H1 (cell line): ENCODE data around the gene INAFM2. TPM values are rescaled to one million over a fixed set of nuclear protein-coding genes. Genes with fewer than 3 reads are reported as not detected.

ENCODE experiments used
- CTCF ChIA-PET: fragments of 300-600 bp; sonication (Branson Sonifier 250); formaldehyde crosslinking; loops from one replicate; lab custom pipeline; 2021; ENCODE audit not compliant: partially characterized antibody; lab: Charles Lee
- POLR2A ChIA-PET: fragments of 300-600 bp; sonication (Branson Sonifier 250); formaldehyde crosslinking; loops from one replicate; lab custom pipeline; 2021; ENCODE audit warnings: inconsistent platforms; ENCODE audit not compliant: partially characterized antibody; lab: Charles Lee
- DNase-seq, 2 experiments: peaks; one replicate each; pipeline versions ENCODE4 v3.0.0 to v3.0.0-alpha.2; 2010 to 2022; ENCODE audit warnings: low spot score in 2 of 2, low read depth in 1 of 2, mixed read lengths in 1 of 2
- FAIRE-seq: peaks from 2 replicates; lab custom pipeline; 2011; peaks lifted over from hg19 to GRCh38; lab: Jason Lieb, UNC
- H2AFZ ChIP-seq: 2 replicates; pipeline ENCODE4 v1.8.1; 2012; ENCODE audit warnings: low read length, inconsistent platforms
- H2AK5ac ChIP-seq: 2 replicates; pipeline ENCODE4 v1.6.1; 2013; ENCODE audit warnings: low read depth, low read length
- H2BK120ac ChIP-seq: replicated peaks from 2 replicates; pipeline ENCODE3; 2013; ENCODE audit warnings: low read depth, low read length, inconsistent platforms
- H2BK12ac ChIP-seq: 2 replicates; pipeline ENCODE4 v1.6.1; 2013; ENCODE audit warnings: low read depth, low read length
- H2BK15ac ChIP-seq: 2 replicates; pipeline ENCODE4 v1.6.1; 2013; ENCODE audit warnings: low read length
- H2BK20ac ChIP-seq: 2 replicates; pipeline ENCODE4 v1.6.1; 2013; ENCODE audit warnings: low read length
- H2BK5ac ChIP-seq: 2 replicates; pipeline ENCODE4 v1.6.1; 2013; ENCODE audit warnings: low read depth, low read length
- H3K14ac ChIP-seq: 2 replicates; pipeline ENCODE4 v1.6.1; 2013; ENCODE audit warnings: inconsistent platforms; ENCODE audit not compliant: insufficient read length
- H3K18ac ChIP-seq: 2 replicates; pipeline ENCODE4 v1.6.1; 2013; ENCODE audit warnings: low read length; ENCODE audit errors: extremely low read depth
- H3K23ac ChIP-seq: 2 replicates; pipeline ENCODE4 v1.6.1; 2013; ENCODE audit warnings: inconsistent platforms; ENCODE audit not compliant: insufficient read length
- H3K23me2 ChIP-seq: 2 replicates; pipeline ENCODE4 v1.6.1; 2013; ENCODE audit warnings: low read depth, low read length
- H3K27ac ChIP-seq: 2 replicates; pipeline ENCODE4 v1.6.1; 2011; ENCODE audit warnings: low read depth, low read length, inconsistent platforms
- H3K27me3 ChIP-seq, 4 experiments: replicated peaks in 1 of 4; 1 replicate in 1 of 4; 2 replicates in 3 of 4; pipeline versions ENCODE4 v1.6.1 to v1.8.1; 2011 to 2013; ENCODE audit warnings: low read length in 3 of 4, mild to moderate bottlenecking in 3 of 4, inconsistent platforms in 2 of 4, mixed read lengths in 2 of 4, moderate library complexity in 1 of 4; ENCODE audit not compliant: control insufficient read depth in 3 of 4, insufficient read depth in 3 of 4; ENCODE audit errors: extremely low read depth in 1 of 4
- H3K36me3 ChIP-seq, 4 experiments: 2 replicates each; pipeline versions ENCODE4 v1.6.1 to v1.8.1; 2011 to 2013; ENCODE audit warnings: mild to moderate bottlenecking in 4 of 4, low read length in 3 of 4, moderate library complexity in 2 of 4, control low read depth in 1 of 4, inconsistent platforms in 1 of 4; ENCODE audit not compliant: insufficient read depth in 4 of 4, control insufficient read depth in 2 of 4
- H3K4ac ChIP-seq: replicated peaks from 2 replicates; pipeline ENCODE3; 2013; ENCODE audit warnings: low read length, low read depth, mixed read lengths, inconsistent platforms; ENCODE audit not compliant: insufficient read length
- H3K4me1 ChIP-seq, 4 experiments: replicated peaks in 1 of 4; 1 replicate in 1 of 4; 2 replicates in 3 of 4; pipeline versions ENCODE4 v1.6.1 to v1.8.1; 2011 to 2013; ENCODE audit warnings: low read length in 3 of 4, inconsistent platforms in 2 of 4, mixed read lengths in 1 of 4; ENCODE audit not compliant: insufficient read depth in 4 of 4, control insufficient read depth in 3 of 4
- H3K4me2 ChIP-seq, 2 experiments: 2 replicates each; pipeline versions ENCODE4 v1.6.1 to v1.8.1; 2011 to 2013; ENCODE audit warnings: low read depth in 2 of 2, low read length in 2 of 2, control low read depth in 1 of 2, inconsistent platforms in 1 of 2, mild to moderate bottlenecking in 1 of 2; ENCODE audit not compliant: insufficient read depth in 1 of 2
- H3K4me3 ChIP-seq, 4 experiments: fragments of 200-600, 300-600 bp in 1 of 4; sonication (generic), shearing (Covaris generic), sonication (Bioruptor Twin) in 1 of 4; 2 replicates each; pipeline versions ENCODE4 v1.5.1 to v1.8.1; 2011 to 2016; ENCODE audit warnings: low read length in 4 of 4, low read depth in 3 of 4, control low read depth in 2 of 4, inconsistent platforms in 2 of 4, mild to moderate bottlenecking in 2 of 4, mixed read lengths in 1 of 4, moderate library complexity in 1 of 4; ENCODE audit not compliant: insufficient read depth in 2 of 4; ENCODE audit errors: extremely low read depth in 1 of 4
- H3K56ac ChIP-seq: replicated peaks from 2 replicates; pipeline ENCODE3; 2013; ENCODE audit warnings: low read depth, mild to moderate bottlenecking, mixed read lengths, low read length, inconsistent platforms; ENCODE audit not compliant: insufficient read length
- H3K79me1 ChIP-seq: 2 replicates; pipeline ENCODE4 v1.6.1; 2013; ENCODE audit warnings: low read depth, low read length, control low read depth
- H3K79me2 ChIP-seq, 2 experiments: 2 replicates each; pipeline versions ENCODE4 v1.6.1 to v1.8.1; 2012 to 2013; ENCODE audit warnings: low read length in 2 of 2, mild to moderate bottlenecking in 2 of 2, inconsistent platforms in 1 of 2; ENCODE audit not compliant: insufficient read depth in 2 of 2, control insufficient read depth in 1 of 2
- H3K9ac ChIP-seq, 4 experiments: replicated peaks in 1 of 4; 1 replicate in 1 of 4; 2 replicates in 3 of 4; pipeline versions ENCODE4 v1.6.1 to v1.8.1; 2011 to 2013; ENCODE audit warnings: low read depth in 3 of 4, low read length in 3 of 4, control low read depth in 2 of 4, mild to moderate bottlenecking in 2 of 4, moderate library complexity in 2 of 4, inconsistent platforms in 1 of 4; ENCODE audit errors: extremely low read depth in 1 of 4
- H3K9me3 ChIP-seq, 2 experiments: 2 replicates each; pipeline versions ENCODE4 v1.6.1 to v1.8.1; 2012 to 2013; ENCODE audit warnings: mild to moderate bottlenecking in 2 of 2, moderate library complexity in 2 of 2, control low read depth in 1 of 2, inconsistent platforms in 1 of 2, low read depth in 1 of 2, low read length in 1 of 2, mixed read lengths in 1 of 2; ENCODE audit not compliant: insufficient read depth in 2 of 2
- H4K20me1 ChIP-seq, 2 experiments: replicated peaks in 1 of 2; 2 replicates each; pipeline versions ENCODE3 to v1.8.1; 2011 to 2013; ENCODE audit warnings: inconsistent platforms in 2 of 2, low read length in 2 of 2, mild to moderate bottlenecking in 1 of 2; ENCODE audit not compliant: insufficient read depth in 2 of 2, control insufficient read depth in 1 of 2
- H4K5ac ChIP-seq: 2 replicates; pipeline ENCODE4 v1.6.1; 2013; ENCODE audit warnings: low read length, low read depth, mixed read lengths, inconsistent platforms; ENCODE audit not compliant: insufficient read length
- H4K8ac ChIP-seq: 2 replicates; pipeline ENCODE4 v1.8.0; 2013; ENCODE audit warnings: mild to moderate bottlenecking, moderate library complexity, low read length, inconsistent platforms; ENCODE audit not compliant: insufficient read depth; ENCODE audit errors: extremely low read depth
- H4K91ac ChIP-seq: replicated peaks from 2 replicates; pipeline ENCODE3; 2013; ENCODE audit warnings: low read length, mixed read lengths, inconsistent platforms; ENCODE audit not compliant: insufficient read length
- BACH1 ChIP-seq: IDR thresholded peaks from 2 replicates; pipeline ENCODE4 v1.6.1; 2012; ENCODE audit warnings: low read length, improper control_type of control experiment
- CTCF ChIP-seq, 3 experiments: IDR thresholded peaks; 1 replicate in 2 of 3; 2 replicates in 1 of 3; pipeline versions ENCODE4 v1.5.1 to v1.6.1; 2011; ENCODE audit warnings: low read length in 3 of 3, mild to moderate bottlenecking in 3 of 3, inconsistent platforms in 2 of 3, low read depth in 1 of 3, moderate library complexity in 1 of 3; ENCODE audit not compliant: insufficient read depth in 1 of 3; ENCODE audit errors: control extremely low read depth in 1 of 3
- FOSL1 ChIP-seq: IDR thresholded peaks from 2 replicates; pipeline ENCODE4 v1.6.1; 2011; ENCODE audit warnings: mild to moderate bottlenecking, low read depth, low read length, moderate library complexity; ENCODE audit not compliant: insufficient read depth
- JUN ChIP-seq: IDR thresholded peaks from 2 replicates; pipeline ENCODE4 v1.6.1; 2011; ENCODE audit warnings: low read depth, mild to moderate bottlenecking, improper control_type of control experiment, low read length
- KDM1A ChIP-seq: fragments of 200-600, 300-600 bp; sonication (generic); IDR thresholded peaks from 2 replicates; pipeline ENCODE4 v1.7.1; 2016; ENCODE audit warnings: mild to moderate bottlenecking, low read length, borderline replicate concordance
- KDM5A ChIP-seq: fragments of 200-600 bp; IDR thresholded peaks from 2 replicates; pipeline ENCODE4 v1.7.1; 2012; ENCODE audit warnings: mild to moderate bottlenecking, low read length, inconsistent platforms, mixed read lengths
- MAFK ChIP-seq: IDR thresholded peaks from 2 replicates; pipeline ENCODE4 v1.6.1; 2012; ENCODE audit warnings: low read depth, mild to moderate bottlenecking, improper control_type of control experiment, low read length
- RXRA ChIP-seq: IDR thresholded peaks from 2 replicates; pipeline ENCODE4 v1.6.1; 2011; ENCODE audit warnings: low read depth, mild to moderate bottlenecking, low read length, moderate library complexity; ENCODE audit not compliant: insufficient read depth
- SP1 ChIP-seq: IDR thresholded peaks from 2 replicates; pipeline ENCODE4 v1.6.1; 2011; ENCODE audit warnings: low read depth, low read length
- TAF7 ChIP-seq: optimal IDR thresholded peaks from 2 replicates; pipeline ENCODE3; 2011; ENCODE audit warnings: low read depth, mild to moderate bottlenecking, inconsistent platforms, low read length, moderate library complexity, borderline replicate concordance
- TCF12 ChIP-seq: IDR thresholded peaks from 2 replicates; pipeline ENCODE4 v1.6.1; 2011; ENCODE audit warnings: low read depth, mild to moderate bottlenecking, low read length
- WGBS, 2 experiments: shearing (Covaris generic) in 1 of 2; methylation state at CpG; one replicate each; pipeline versions ENCODE4 v1.1.6 to v1.1.7; 2013 to 2015; ENCODE audit warnings: low lambda C conversion rate in 2 of 2, mixed read lengths in 2 of 2, inconsistent platforms in 1 of 2, low coverage in 1 of 2, missing lambda C conversion rate in 1 of 2; ENCODE audit not compliant: insufficient replicate concordance in 2 of 2, insufficient coverage in 1 of 2, insufficient read length in 1 of 2; ENCODE audit errors: extremely low coverage in 1 of 2, missing lambda C conversion rate in 1 of 2; 5-methylcytosine and 5-hydroxymethylcytosine counted together
- polyA plus RNA-seq, 7 experiments: library from polyadenylated mRNA; depleted of rRNA in 3 of 7; stranded (reverse) in 5 of 7; unstranded in 2 of 7; fragments of >200 nt in 5 of 7; fragments of 200-250 nt in 2 of 7; gene quantifications; 1 replicate in 5 of 7; 2 replicates in 1 of 7; 4 replicates in 1 of 7; pipeline versions ENCODE4 v1.2.1 to v1.2.3, GENCODE V29; 2011 to 2013; ENCODE audit warnings: missing spikeins in 2 of 7, mixed read lengths in 2 of 7
- total RNA-seq: library from RNA; stranded (reverse); fragmentation: NEBNext Ultra II Directional; extraction: Animal tissue kit (Norgen Biotek cat#: 25700); gene quantifications from 2 replicates; pipeline ENCODE4 v1.2.1, GENCODE V29; 2021

INAFM2 gene
- total and polyA plus RNA-seq, 2 of the 8 experiments (the other 6 are each of a cell fraction or from before 2014, with no cell fraction given): 15.3 to 35.1 TPM

DNA sequence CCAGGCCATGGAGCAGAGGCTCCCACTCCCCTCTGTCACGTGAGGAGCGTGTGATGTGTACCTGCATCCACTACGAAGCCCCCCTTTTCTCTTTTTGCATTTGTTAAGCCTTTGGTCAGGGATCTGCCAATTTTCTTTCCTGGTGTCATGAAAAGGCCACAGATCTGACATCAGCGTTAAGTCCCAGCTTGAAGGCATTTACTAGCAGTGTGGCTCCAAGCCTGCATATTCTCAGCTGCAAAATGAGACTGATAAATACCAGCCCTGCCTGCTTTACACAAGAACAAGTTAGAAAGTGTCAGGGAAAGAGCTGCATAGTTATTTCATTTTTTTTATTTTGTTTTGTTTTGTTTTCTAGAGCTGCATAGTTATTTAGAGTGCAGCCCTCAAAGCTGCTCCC is 38.3 kb upstream of the INAFM2 start:
- H3K27me3 ChIP-seq: peaks cover 41 to 67% (median 56%) of the 10 kb centered on the region in 4 experiments
- no peak overlapping the region for H4K91ac ChIP-seq
- peaks cover 0 to 15% (median 0%) of the 10 kb centered on the region in 4 experiments; a peak in 1 of 8 replicates for H3K36me3 ChIP-seq
- H2AK5ac ChIP-seq: peak overlapping the region; percentile 75; the same call in 1 of the 2 replicates
- TF ChIP-seq BACH1 (no peak), CTCF (IDR thresholded peaks at IDR 0.05; ENCODE audit: control extremely low read depth in 1 of 3, insufficient read depth in 1 of 3, low read depth in 1 of 3, low read length in 3 of 3) (no peak), MAFK (no peak), SP1 (no peak), FOSL1 (no peak), TCF12 (no peak), JUN (no peak), RXRA (no peak), TAF7 (no peak), KDM5A (no peak), KDM1A (no peak)
- ChIA-PET POLR2A (interaction anchor here (0.9 to 2.3 kb wide), 10 partner anchors 11 to 233 kb away, joined by 3 to 9 read pairs (median 6); partner anchors contain the start of genes INAFM2 and PLCB2), CTCF (interaction anchor here (0.6 to 16.2 kb wide), 10 partner anchors 12 to 233 kb away, joined by 3 to 518 read pairs (median 4); partner anchors contain the start of genes CCDC9B, INAFM2, PAK6 and PLCB2)
- no peak overlapping the region for H3K4me3 ChIP-seq
- H4K8ac ChIP-seq: no peak overlapping the region
- H3K56ac ChIP-seq: no peak overlapping the region
- FAIRE-seq (peak; percentile 24), DNase-seq (no peak)
- H2BK20ac ChIP-seq: no peak overlapping the region
- peaks cover 22% of the 10 kb centered on the region; the same call in 1 of the 2 replicates for H3K23me2 ChIP-seq
- 50% methylated on average over 4 of the region's 4 CpGs; no CpG with 5 or more reads in 1 of the 2 experiments for WGBS, 2 experiments
- no peak overlapping the region for H2AFZ ChIP-seq
- H3K79me2 ChIP-seq: no peaks in the 10 kb centered on the region
- no peaks in the 10 kb centered on the region; the same call in 1 of the 2 replicates for H3K79me1 ChIP-seq
- peaks cover 17 to 43% (median 32%) of the 10 kb centered on the region in 4 experiments for H3K4me1 ChIP-seq
- no peak overlapping the region for H2BK12ac ChIP-seq
- peak overlapping the region in 1 of 2 experiments; percentile 18; a peak in 1 of 4 replicates for H3K4me2 ChIP-seq
- H4K5ac ChIP-seq: no peak overlapping the region
- 0 out of 2 replicates have a peak overlapping the region, but pooled peaks have one; percentile 1 for H2BK15ac ChIP-seq
- H3K18ac ChIP-seq: no peak overlapping the region; the same call in 1 of the 2 replicates
- H3K14ac ChIP-seq: no peak overlapping the region
- H3K9ac ChIP-seq: no peak overlapping the region
- no peak overlapping the region for H2BK120ac ChIP-seq
- no peak overlapping the region for H3K23ac ChIP-seq
- H3K9me3 ChIP-seq: no peaks in the 10 kb centered on the region
- no peaks in the 10 kb centered on the region for H4K20me1 ChIP-seq
- H2BK5ac ChIP-seq: no peak overlapping the region; the same call in 1 of the 2 replicates
- H3K4ac ChIP-seq: no peak overlapping the region
- H3K27ac ChIP-seq: no peak overlapping the region
